Subcutaneous adipose tissue (tissue), 4 donors: Measurements from ENCODE around the gene PRR13. TPM values are rescaled to one million over a fixed set of nuclear protein-coding genes. Genes with fewer than 3 reads are reported as not detected.

ENCODE experiments used
- CTCF ChIP-seq: fragments of 450-650 bp; IDR thresholded peaks from one replicate; pipeline ENCODE4 v1.5.1; 2016; ENCODE audit warnings: low read depth, mild to moderate bottlenecking, control low read depth, antibody characterized with exemption, moderate library complexity
- total RNA-seq, 4 donors: library from RNA; depleted of rRNA; stranded (reverse); fragments of >200 nt; gene quantifications; one replicate each; pipeline ENCODE4 v1.1.0, GENCODE V29; 2016

PRR13 gene
- total RNA-seq, 4 donors from 2014 or later, result 57.7 to 83.1 (median 71.0) TPM

GRCh38 chr12:53492188-53492587 is 50.7 kb downstream of the PRR13 start:
- TF ChIP-seq CTCF, result no peak

- no peak for TF ChIP-seq CTCF
Measured at GRCh38 chr12:53492830-53493609, 51.5 kb downstream of the PRR13 start.

GRCh38 chr12:53493610-53494391 is 52.3 kb downstream of the PRR13 start:
- no peak for TF ChIP-seq CTCF

Other genes with a start within 250 kb of the PRR13 start
- 1 to 10 TPM in 3 of 4 donors, under 1 TPM in 1; 0.49 to 8.1 (median 3.0) TPM for gene ITGB7, start 234.5 kb upstream of the PRR13 start, total RNA-seq
- 10 to 100 TPM in 3 of 4 donors, 1 to 10 TPM in 1; 4.2 to 14.1 (median 10.9) TPM for gene RARG, start 209.5 kb upstream of the PRR13 start, total RNA-seq
- 1 to 10 TPM in 2 of 4 donors, under 1 TPM in 1, not detected in 1; 0.38 to 2.4 (median 2.0) TPM for gene ESPL1, start 173.4 kb upstream of the PRR13 start, total RNA-seq
- 100 to 1,000 TPM; 523 to 856 (median 791) TPM for gene PFDN5, start 146.2 kb upstream of the PRR13 start, total RNA-seq
- gene MYG1, start 142.0 kb upstream of the PRR13 start, total RNA-seq, result 10 to 100 TPM; 26.7 to 46.5 (median 40.7) TPM
- gene AAAS, start 120.1 kb upstream of the PRR13 start, total RNA-seq, result 10 to 100 TPM; 30.3 to 56.9 (median 35.0) TPM
- gene SP7, start 105.4 kb upstream of the PRR13 start, total RNA-seq, result not detected
- 10 to 100 TPM; 53.0 to 81.8 (median 72.7) TPM for gene SP1, start 61.6 kb upstream of the PRR13 start, total RNA-seq
- under 1 TPM in 1 of 4 donors, not detected in 3; 0.22 TPM for gene AMHR2, start 17.9 kb upstream of the PRR13 start, total RNA-seq
- gene PCBP2, start 10.4 kb downstream of the PRR13 start, total RNA-seq, result 100 to 1,000 TPM; 622 to 768 (median 702) TPM
- gene MAP3K12, start 57.7 kb downstream of the PRR13 start, total RNA-seq, result 10 to 100 TPM in 3 of 4 donors, 1 to 10 TPM in 1; 5.1 to 30.7 (median 24.6) TPM
- gene TARBP2, start 59.5 kb downstream of the PRR13 start, total RNA-seq, result 10 to 100 TPM; 16.0 to 27.1 (median 22.7) TPM
- not detected for gene NPFF, start 65.8 kb downstream of the PRR13 start, total RNA-seq
- gene ATF7, start 184.6 kb downstream of the PRR13 start, total RNA-seq, result 10 to 100 TPM; 32.0 to 49.7 (median 43.7) TPM
- gene ATP5MC2, start 234.3 kb downstream of the PRR13 start, total RNA-seq, result 100 to 1,000 TPM; 156 to 327 (median 249) TPM